ENCODE measurements around the gene GBE1. TPM values are rescaled to one million over a fixed set of nuclear protein-coding genes. Genes with fewer than 3 reads are reported as not detected.

The GBE1 gene
- polyA plus RNA-seq, 1 experiment = 37.0 TPM

DNA sequence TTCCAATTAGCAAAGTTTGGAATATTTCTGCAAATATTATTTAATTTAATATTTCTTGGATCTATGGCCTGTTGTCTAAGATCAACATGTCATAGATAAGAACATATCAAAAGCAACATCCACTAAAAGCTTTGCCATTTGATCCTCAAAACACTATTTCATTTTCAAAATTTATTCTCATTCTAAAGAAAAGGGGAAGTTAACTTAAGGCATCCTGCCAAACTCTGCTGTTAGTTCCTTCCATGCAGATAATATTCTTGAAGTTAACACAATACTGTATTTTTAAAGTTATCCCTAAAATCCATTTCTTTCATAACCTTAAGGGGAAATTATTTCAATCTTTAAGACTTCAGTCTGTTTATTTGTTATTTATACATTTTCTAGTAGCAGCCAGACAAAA is 28.2 kb upstream of the GBE1 start:
- TF ChIP-seq, protein P1, sequence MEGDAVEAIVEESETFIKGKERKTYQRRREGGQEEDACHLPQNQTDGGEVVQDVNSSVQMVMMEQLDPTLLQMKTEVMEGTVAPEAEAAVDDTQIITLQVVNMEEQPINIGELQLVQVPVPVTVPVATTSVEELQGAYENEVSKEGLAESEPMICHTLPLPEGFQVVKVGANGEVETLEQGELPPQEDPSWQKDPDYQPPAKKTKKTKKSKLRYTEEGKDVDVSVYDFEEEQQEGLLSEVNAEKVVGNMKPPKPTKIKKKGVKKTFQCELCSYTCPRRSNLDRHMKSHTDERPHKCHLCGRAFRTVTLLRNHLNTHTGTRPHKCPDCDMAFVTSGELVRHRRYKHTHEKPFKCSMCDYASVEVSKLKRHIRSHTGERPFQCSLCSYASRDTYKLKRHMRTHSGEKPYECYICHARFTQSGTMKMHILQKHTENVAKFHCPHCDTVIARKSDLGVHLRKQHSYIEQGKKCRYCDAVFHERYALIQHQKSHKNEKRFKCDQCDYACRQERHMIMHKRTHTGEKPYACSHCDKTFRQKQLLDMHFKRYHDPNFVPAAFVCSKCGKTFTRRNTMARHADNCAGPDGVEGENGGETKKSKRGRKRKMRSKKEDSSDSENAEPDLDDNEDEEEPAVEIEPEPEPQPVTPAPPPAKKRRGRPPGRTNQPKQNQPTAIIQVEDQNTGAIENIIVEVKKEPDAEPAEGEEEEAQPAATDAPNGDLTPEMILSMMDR (IDR thresholded peaks at IDR 0.05; ENCODE audit: insufficient read depth, low read depth, low read length) = no peak
- DNase-seq (ENCODE audit: low read depth) = no peak
- CTCF ChIA-PET = no interaction called here
- POLR2A ChIA-PET = no interaction called here
- Histone ChIP-seq H3K4me3 (ENCODE audit: low read depth, low read length) (no peak overlapping the region), H3K27me3 (ENCODE audit: control insufficient read depth, insufficient read depth, low read length) (no peaks in the 10 kb centered on the region), H3K36me3 (ENCODE audit: control insufficient read depth, insufficient read depth, low read length) (no peaks in the 10 kb centered on the region)

DNA sequence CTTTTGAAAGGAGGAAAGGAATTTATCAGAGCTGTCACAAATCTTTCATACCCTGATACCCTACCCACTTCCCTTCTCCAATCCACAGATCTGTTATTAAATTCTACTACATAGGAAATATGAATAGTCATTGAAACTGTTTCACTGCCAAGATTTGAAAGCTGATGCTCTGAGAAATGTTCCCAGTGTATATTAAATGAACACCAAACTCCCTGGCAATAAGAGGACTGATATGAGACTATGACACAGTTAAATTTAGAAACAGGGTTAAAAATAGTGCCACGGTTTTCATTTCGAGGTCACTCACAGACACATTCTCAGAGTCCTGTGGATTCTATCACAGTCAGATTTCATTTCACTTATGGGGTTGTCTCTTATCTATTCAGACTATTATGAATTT is 27.2 kb upstream of the GBE1 start:
- ChIA-PET CTCF (no interaction called here), POLR2A (no interaction called here)
- DNase-seq (ENCODE audit: low read depth) = no peak
- TF ChIP-seq, protein P1 (IDR thresholded peaks at IDR 0.05; ENCODE audit: insufficient read depth, low read depth, low read length) = no peak
- Histone ChIP-seq H3K4me3 (ENCODE audit: low read depth, low read length) (no peak overlapping the region), H3K27me3 (ENCODE audit: control insufficient read depth, insufficient read depth, low read length) (no peaks in the 10 kb centered on the region), H3K36me3 (ENCODE audit: control insufficient read depth, insufficient read depth, low read length) (no peaks in the 10 kb centered on the region)

DNA sequence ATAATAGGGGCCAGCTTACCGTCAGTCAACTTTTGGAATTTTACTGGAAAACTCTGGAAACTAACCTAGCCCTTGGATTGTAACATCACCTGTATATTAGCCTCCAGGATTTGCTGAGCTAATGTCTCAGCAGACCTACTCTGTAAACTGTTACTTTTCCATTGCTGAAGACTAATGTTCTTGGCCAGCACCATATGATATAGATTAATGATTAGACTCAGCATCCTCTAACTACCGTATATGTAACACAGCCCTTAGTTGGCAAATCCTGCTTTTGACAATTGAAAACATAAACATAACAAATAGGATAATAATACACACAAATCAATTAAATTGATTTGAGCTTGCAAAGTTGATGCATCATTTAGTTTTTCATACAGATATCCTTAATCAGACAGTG is 26.6 kb upstream of the GBE1 start:
- no peak overlapping the region for H3K4me3 ChIP-seq (ENCODE audit: low read depth, low read length)
- CTCF ChIA-PET = no interaction called here
- TF ChIP-seq, protein P1 (IDR thresholded peaks at IDR 0.05; ENCODE audit: insufficient read depth, low read depth, low read length) = no peak
- no peaks in the 10 kb centered on the region for H3K36me3 ChIP-seq (ENCODE audit: control insufficient read depth, insufficient read depth, low read length)
- POLR2A ChIA-PET = no interaction called here
- DNase-seq (ENCODE audit: low read depth) = no peak
- H3K27me3 ChIP-seq (ENCODE audit: control insufficient read depth, insufficient read depth, low read length) = no peaks in the 10 kb centered on the region

DNA sequence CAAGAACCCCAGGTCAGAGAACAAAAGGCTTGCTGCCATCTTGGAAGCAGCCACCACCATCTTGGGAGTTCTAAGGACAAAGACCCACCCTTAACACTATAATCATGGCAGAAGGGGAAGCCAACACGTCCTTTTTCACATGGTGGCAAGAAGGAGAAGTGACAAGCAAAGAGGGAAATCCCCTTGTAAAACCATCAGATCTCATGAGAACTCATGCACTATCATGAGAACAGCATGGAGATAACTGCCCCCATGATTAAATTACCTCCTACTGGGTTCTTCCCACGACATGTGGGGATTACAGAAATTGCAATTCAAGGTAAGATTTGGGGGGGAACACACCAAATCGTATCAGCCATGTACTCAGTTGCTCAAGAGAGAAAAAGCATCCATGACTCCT is 21.1 kb upstream of the GBE1 start:
- TF ChIP-seq, protein P1 (IDR thresholded peaks at IDR 0.05; ENCODE audit: insufficient read depth, low read depth, low read length) = no peak
- POLR2A ChIA-PET = interaction anchor here (0.6 kb wide), 1 partner anchor 26 kb away, joined by 3 read pairs; no protein-coding TSS in a partner anchor
- CTCF ChIA-PET = no interaction called here
- DNase-seq (ENCODE audit: low read depth) = no peak
- Histone ChIP-seq H3K36me3 (ENCODE audit: control insufficient read depth, insufficient read depth, low read length) (no peaks in the 10 kb centered on the region), H3K27me3 (ENCODE audit: control insufficient read depth, insufficient read depth, low read length) (no peaks in the 10 kb centered on the region), H3K4me3 (ENCODE audit: low read depth, low read length) (no peak overlapping the region)

DNA sequence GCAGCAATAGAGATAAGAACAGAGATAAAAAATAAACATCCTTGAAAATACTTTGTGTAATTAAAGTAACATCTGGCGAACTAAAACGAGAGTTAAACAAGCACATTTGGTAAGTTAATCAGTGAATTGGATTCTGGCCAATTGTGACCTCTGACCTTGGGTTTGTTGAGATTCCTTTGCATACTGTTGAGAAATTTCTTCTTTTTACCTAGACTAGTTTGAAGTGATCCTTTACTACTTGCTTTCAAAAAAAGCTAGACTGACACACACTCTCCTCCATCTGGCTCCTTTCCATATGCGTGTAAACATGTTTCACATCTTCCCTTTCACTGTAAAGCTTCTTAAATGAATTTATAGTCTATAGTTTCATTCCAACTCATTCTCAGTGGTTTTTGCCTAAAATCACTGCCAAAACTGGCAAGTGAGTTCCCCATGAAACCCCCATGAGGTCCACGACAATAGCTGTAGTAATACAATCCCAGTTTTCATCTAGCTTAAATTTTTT is 17.3 kb upstream of the GBE1 start:
- H3K36me3 ChIP-seq (ENCODE audit: control insufficient read depth, insufficient read depth, low read length) = no peaks in the 10 kb centered on the region
- ChIA-PET CTCF (no interaction called here), POLR2A (no interaction called here)
- no peak for DNase-seq (ENCODE audit: low read depth)
- H3K4me3 ChIP-seq (ENCODE audit: low read depth, low read length) = no peak overlapping the region
- TF ChIP-seq, protein P1 (IDR thresholded peaks at IDR 0.05; ENCODE audit: insufficient read depth, low read depth, low read length) = no peak
- no peaks in the 10 kb centered on the region for H3K27me3 ChIP-seq (ENCODE audit: control insufficient read depth, insufficient read depth, low read length)
